K562 (cell line): Measurements from ENCODE around the gene NKAPL. TPM values are rescaled to one million over a fixed set of nuclear protein-coding genes. Genes with fewer than 3 reads are reported as not detected.

Source experiments
- ATF2 ChIP-seq: sonication (generic); formaldehyde crosslinking; IDR thresholded peaks from 2 replicates; pipeline ENCODE4 v1.8.1; 2022; ENCODE audit warnings: missing genetic modification reagents
- CBFA2T3 ChIP-seq: fragments of 450-650 bp; IDR thresholded peaks from 2 replicates; pipeline ENCODE4 v1.6.1; 2017
- KDM2B ChIP-seq: fragments of 250-450 bp; sonication (Bioruptor Pico); IDR thresholded peaks from 2 replicates; pipeline ENCODE4 v1.8.0; 2021; ENCODE audit warnings: mild to moderate bottlenecking, moderate library complexity
- NR2C2 ChIP-seq, 2 experiments: fragments of 200-800 bp in 1 of 2; sonication (Bioruptor generic) in 1 of 2; sonication (generic) in 1 of 2; formaldehyde crosslinking in 1 of 2; IDR thresholded peaks; 2 replicates each; pipeline versions ENCODE4 v1.6.1 to v1.8.0; 2016 to 2022; ENCODE audit warnings: mild to moderate bottlenecking in 1 of 2, missing compliant biosample characterization in 1 of 2, missing genetic modification characterization in 1 of 2, missing genetic modification reagents in 1 of 2
- RNF219 ChIP-seq: fragments of 250-450 bp; sonication (Bioruptor Pico); IDR thresholded peaks from 2 replicates; pipeline ENCODE4 v1.5.0; 2022; ENCODE audit warnings: mild to moderate bottlenecking
- THAP7 ChIP-seq: fragments of 250-450 bp; sonication (Bioruptor Pico); IDR thresholded peaks from 2 replicates; pipeline ENCODE4 v1.5.0; 2021
- ZBTB34 ChIP-seq: fragments of 250-450 bp; sonication (Bioruptor Pico); IDR thresholded peaks from 2 replicates; pipeline ENCODE4 v1.8.0; 2021; ENCODE audit warnings: mild to moderate bottlenecking, moderate library complexity
- ZEB2 ChIP-seq: fragments of 450-650 bp; IDR thresholded peaks from 2 replicates; pipeline ENCODE4 v1.6.1; 2016
- ZFP91 ChIP-seq: sonication (generic); formaldehyde crosslinking; IDR thresholded peaks from 2 replicates; pipeline ENCODE4 v1.8.0; 2022; ENCODE audit warnings: mild to moderate bottlenecking, missing genetic modification reagents
- ZNF184 ChIP-seq: sonication (generic); formaldehyde crosslinking; IDR thresholded peaks from 2 replicates; pipeline ENCODE4 v1.5.0; 2020; ENCODE audit warnings: missing genetic modification reagents
- ZNF274 ChIP-seq: IDR thresholded peaks from 2 replicates; pipeline ENCODE4 v1.6.1; 2011; ENCODE audit warnings: low read depth, mild to moderate bottlenecking, low read length, moderate library complexity, borderline replicate concordance
- ZNF609 ChIP-seq: sonication (generic); formaldehyde crosslinking; IDR thresholded peaks from 2 replicates; pipeline ENCODE4 v1.8.1; 2023; ENCODE audit warnings: missing genetic modification reagents, mild to moderate bottlenecking, borderline replicate concordance
- polyA plus RNA-seq, 8 experiments: library from polyadenylated mRNA; depleted of rRNA in 4 of 8; stranded (reverse) in 5 of 8; unstranded in 3 of 8; fragments of >200 nt; fragmentation: Nextera tagmentation in 2 of 8; fragmentation: Illumina TruSeq in 1 of 8; extraction: Ambion mirVana in 2 of 8; extraction: Trizol in 1 of 8; gene quantifications; 2 replicates each; pipeline versions ENCODE4 v1.2.1 to v1.2.3, GENCODE V29; 2011 to 2014; ENCODE audit warnings: inconsistent platforms in 1 of 8, missing spikeins in 1 of 8
- total RNA-seq, 7 experiments: library from RNA; depleted of rRNA in 6 of 7; stranded (reverse); fragments of >200 nt in 6 of 7; fragmentation: Illumina TruSeq in 2 of 7; extraction: Trizol in 2 of 7; gene quantifications; 2 replicates each; pipeline versions ENCODE4 v1.2.1 to v1.2.3, GENCODE V29; 2011 to 2021; ENCODE audit warnings: low replicate concordance in 1 of 7

Gene NKAPL
- total and polyA plus RNA-seq, 9 of the 15 experiments (the other 6 are each of a cell fraction or from before 2014, with no cell fraction given), result not detected

- no peak for TF ChIP-seq ZNF184
- peak; percentile 54 for TF ChIP-seq NR2C2 (CRISPR knock-in tag; IDR thresholded peaks at IDR 0.05)
- peak; percentile 69 for TF ChIP-seq NR2C2 (tag; IDR thresholded peaks at IDR 0.05)
- TF ChIP-seq KDM2B (CRISPR knock-in tag), result no peak
- no peak; the same call in none of the 2 replicates for TF ChIP-seq ZEB2
- TF ChIP-seq CBFA2T3, result no peak; the same call in 1 of the 2 replicates
- TF ChIP-seq RNF219 (CRISPR knock-in tag), result no peak
- no peak for TF ChIP-seq ATF2 (CRISPR knock-in tag)
- TF ChIP-seq THAP7 (CRISPR knock-in tag), result no peak
- no peak for TF ChIP-seq ZNF609 (CRISPR knock-in tag)
- no peak for TF ChIP-seq ZFP91 (CRISPR knock-in tag)
- no peak for TF ChIP-seq ZBTB34 (CRISPR knock-in tag)
- no peak for TF ChIP-seq ZNF274
Measured at GRCh38 chr6:28266962-28267694, 8.0 kb downstream of the NKAPL start, which contains the start of gene ZSCAN26 (continued).
